Measurements from ENCODE around the gene BIN2. TPM values are rescaled to one million over a fixed set of nuclear protein-coding genes. Genes with fewer than 3 reads are reported as not detected.

BIN2 gene
- total and polyA plus RNA-seq, 2 of the 13 experiments (the other 11 are each of a cell fraction or from before 2014, with no cell fraction given), result not detected

GRCh38 chr12:51238510-51239334 lies 85.3 kb downstream of the BIN2 start, which contains the start of gene DAZAP2 (continued):
- TF ChIP-seq IRF1 (CRISPR knock-in tag; IDR thresholded peaks at IDR 0.05; ENCODE audit: low read depth) (0 out of 2 replicates have a peak, but pooled peaks have one; percentile 66), NFYB (CRISPR knock-in tag; IDR thresholded peaks at IDR 0.05) (peak; percentile 98), PRDM4 (CRISPR knock-in tag; IDR thresholded peaks at IDR 0.05; ENCODE audit: borderline replicate concordance) (no peak), USF2 (IDR thresholded peaks at IDR 0.05; ENCODE audit: low read depth, low read length) (peak; percentile 85), USF2 (CRISPR knock-in tag; IDR thresholded peaks at IDR 0.05; ENCODE audit: borderline replicate concordance) (peak; percentile 93; the same call in 1 of the 2 replicates), MYC (CRISPR knock-in tag; IDR thresholded peaks at IDR 0.05; ENCODE audit: borderline replicate concordance) (peak; percentile 70; the same call in 1 of the 2 replicates), MEIS2 (CRISPR knock-in tag; IDR thresholded peaks at IDR 0.05) (peak; percentile 64; the same call in 1 of the 2 replicates), ZBTB39 (CRISPR knock-in tag; IDR thresholded peaks at IDR 0.05) (no peak), NR2C2 (CRISPR knock-in tag; IDR thresholded peaks at IDR 0.05; ENCODE audit: borderline replicate concordance) (peak; percentile 61; the same call in 1 of the 2 replicates), ZNF552 (CRISPR knock-in tag; IDR thresholded peaks at IDR 0.05; ENCODE audit: borderline replicate concordance) (0 out of 2 replicates have a peak, but pooled peaks have one; percentile 24), MED1 (CRISPR knock-in tag; IDR thresholded peaks at IDR 0.05) (peak; percentile 43; the same call in 1 of the 2 replicates), ZBTB20 (CRISPR knock-in tag; IDR thresholded peaks at IDR 0.05; ENCODE audit: borderline replicate concordance, low read depth) (peak; percentile 58; the same call in 1 of the 2 replicates), MAX (IDR thresholded peaks at IDR 0.05) (no peak; the same call in 1 of the 2 replicates), HDAC2 (CRISPR knock-in tag; IDR thresholded peaks at IDR 0.05) (peak; percentile 45; the same call in 1 of the 2 replicates), ZNF691 (CRISPR knock-in tag; IDR thresholded peaks at IDR 0.05; ENCODE audit: borderline replicate concordance, low read depth) (0 out of 2 replicates have a peak, but pooled peaks have one; percentile 68), HDAC1 (CRISPR knock-in tag; IDR thresholded peaks at IDR 0.05) (peak; percentile 93), SP2 (CRISPR knock-in tag; IDR thresholded peaks at IDR 0.05) (peak; percentile 95), PHB2 (IDR thresholded peaks at IDR 0.05; ENCODE audit: partially characterized antibody) (no peak), ZNF317 (CRISPR knock-in tag; IDR thresholded peaks at IDR 0.05) (0 out of 2 replicates have a peak, but pooled peaks have one; percentile 26), PHF20 (CRISPR knock-in tag; IDR thresholded peaks at IDR 0.05) (peak; percentile 88)

Measured in HepG2 (cell line).